IPS-20b (cell line): ENCODE data around the gene CDH2.

Source experiments
- H3K27ac ChIP-seq: one replicate; pipeline ENCODE4 v1.5.1; 2013; ENCODE audit warnings: low read length
- H3K27me3 ChIP-seq: 2 replicates; pipeline ENCODE4 v1.6.1; 2013; ENCODE audit warnings: mild to moderate bottlenecking, low read length, inconsistent platforms; ENCODE audit not compliant: insufficient read depth
- H3K36me3 ChIP-seq: 2 replicates; pipeline ENCODE4 v1.6.1; 2013; ENCODE audit warnings: low read depth, mild to moderate bottlenecking, inconsistent platforms, low read length, moderate library complexity; ENCODE audit not compliant: insufficient read depth
- H3K4me1 ChIP-seq: 2 replicates; pipeline ENCODE4 v1.6.1; 2013; ENCODE audit warnings: mild to moderate bottlenecking, control low read depth, inconsistent platforms, low read length, moderate library complexity; ENCODE audit not compliant: insufficient read depth
- H3K4me3 ChIP-seq: 2 replicates; pipeline ENCODE4 v1.5.1; 2013; ENCODE audit warnings: mild to moderate bottlenecking, low read length, inconsistent platforms
- H3K9ac ChIP-seq: 2 replicates; pipeline ENCODE4 v1.6.1; 2013; ENCODE audit warnings: low read depth, mild to moderate bottlenecking, inconsistent platforms, low read length, moderate library complexity
- H3K9me3 ChIP-seq: 2 replicates; pipeline ENCODE4 v1.6.1; 2013; ENCODE audit warnings: mild to moderate bottlenecking, low read depth, low read length, inconsistent platforms; ENCODE audit not compliant: insufficient read depth

Gene CDH2

GRCh38 chr18:28108254-28108653 is 68.7 kb downstream of the CDH2 start:
- Histone ChIP-seq H3K27ac (no peak overlapping the region), H3K27me3 (no peaks in the 10 kb centered on the region), H3K4me3 (no peak overlapping the region), H3K36me3 (no peaks in the 10 kb centered on the region), H3K9me3 (no peaks in the 10 kb centered on the region), H3K9ac (no peak overlapping the region), H3K4me1 (peaks cover 39% of the 10 kb centered on the region)

- no peak overlapping the region for H3K9ac ChIP-seq
These were observed 77.7 kb downstream of the CDH2 start for GRCh38 chr18:28099237-28099636.

DNA sequence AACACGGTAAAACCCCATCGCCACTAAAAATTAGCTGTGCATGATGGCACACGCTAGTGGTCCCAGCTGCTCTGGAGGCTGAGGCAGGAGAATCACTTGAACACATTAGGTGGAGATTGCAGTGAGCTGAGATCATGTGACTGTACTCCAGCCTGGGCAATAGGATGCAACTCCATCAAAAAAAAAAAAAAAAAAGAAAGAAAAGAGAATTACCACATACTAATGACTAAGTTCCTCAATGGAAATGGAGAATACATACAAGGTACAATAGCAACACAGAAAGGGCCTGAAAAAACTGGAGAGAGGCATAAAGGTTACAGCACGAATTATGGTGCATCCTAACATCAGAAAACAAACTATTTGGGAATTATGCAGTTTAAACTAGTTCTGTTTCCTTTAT is 81.3 kb downstream of the CDH2 start:
- Histone ChIP-seq H3K9me3 (no peaks in the 10 kb centered on the region), H3K36me3 (no peaks in the 10 kb centered on the region), H3K4me3 (no peak overlapping the region), H3K27ac (no peak overlapping the region), H3K9ac (no peak overlapping the region), H3K4me1 (no peaks in the 10 kb centered on the region), H3K27me3 (peaks cover 9% of the 10 kb centered on the region)

More at GRCh38 chr18:28099237-28099636, 77.7 kb downstream of the CDH2 start:
- H3K4me3 ChIP-seq: no peak overlapping the region
- H3K9me3 ChIP-seq: no peaks in the 10 kb centered on the region
- no peaks in the 10 kb centered on the region for H3K27me3 ChIP-seq
- no peaks in the 10 kb centered on the region for H3K36me3 ChIP-seq
- no peak overlapping the region for H3K27ac ChIP-seq
- no peaks in the 10 kb centered on the region for H3K4me1 ChIP-seq

DNA sequence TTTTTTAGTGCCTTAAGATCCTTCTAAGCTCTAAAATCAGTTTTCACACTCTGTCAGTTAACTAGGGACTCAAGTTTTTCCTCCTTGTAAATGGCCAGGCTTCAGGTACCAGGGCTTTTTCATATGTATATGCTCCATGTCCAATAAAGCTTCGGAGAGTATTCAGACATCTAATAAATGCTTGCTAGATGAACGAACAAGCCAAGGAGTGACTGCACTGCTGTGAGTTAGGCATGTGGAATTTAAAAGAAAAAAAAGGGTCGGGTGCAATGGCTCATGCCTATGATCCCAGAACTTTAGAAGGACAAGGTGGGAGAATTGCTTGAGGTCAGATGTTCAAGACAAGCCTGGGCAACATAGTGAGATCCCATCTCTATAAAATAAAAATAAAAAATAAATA is 81.9 kb downstream of the CDH2 start:
- Histone ChIP-seq H3K27me3 (peaks cover 15% of the 10 kb centered on the region), H3K9me3 (no peaks in the 10 kb centered on the region), H3K4me1 (no peaks in the 10 kb centered on the region), H3K4me3 (no peak overlapping the region), H3K36me3 (no peaks in the 10 kb centered on the region), H3K27ac (no peak overlapping the region), H3K9ac (no peak overlapping the region)

GRCh38 chr18:28091197-28091596 is 85.7 kb downstream of the CDH2 start:
- no peak overlapping the region for H3K27ac ChIP-seq

GRCh38 chr18:28088477-28088876 is 88.5 kb downstream of the CDH2 start:
- H3K4me1 ChIP-seq: peaks cover 43% of the 10 kb centered on the region
- no peaks in the 10 kb centered on the region for H3K9me3 ChIP-seq

More at GRCh38 chr18:28091197-28091596, 85.7 kb downstream of the CDH2 start:
- Histone ChIP-seq H3K4me1 (peaks cover 28% of the 10 kb centered on the region), H3K9ac (no peak overlapping the region), H3K27me3 (peaks cover 48% of the 10 kb centered on the region), H3K9me3 (no peaks in the 10 kb centered on the region), H3K36me3 (no peaks in the 10 kb centered on the region), H3K4me3 (no peak overlapping the region)

DNA sequence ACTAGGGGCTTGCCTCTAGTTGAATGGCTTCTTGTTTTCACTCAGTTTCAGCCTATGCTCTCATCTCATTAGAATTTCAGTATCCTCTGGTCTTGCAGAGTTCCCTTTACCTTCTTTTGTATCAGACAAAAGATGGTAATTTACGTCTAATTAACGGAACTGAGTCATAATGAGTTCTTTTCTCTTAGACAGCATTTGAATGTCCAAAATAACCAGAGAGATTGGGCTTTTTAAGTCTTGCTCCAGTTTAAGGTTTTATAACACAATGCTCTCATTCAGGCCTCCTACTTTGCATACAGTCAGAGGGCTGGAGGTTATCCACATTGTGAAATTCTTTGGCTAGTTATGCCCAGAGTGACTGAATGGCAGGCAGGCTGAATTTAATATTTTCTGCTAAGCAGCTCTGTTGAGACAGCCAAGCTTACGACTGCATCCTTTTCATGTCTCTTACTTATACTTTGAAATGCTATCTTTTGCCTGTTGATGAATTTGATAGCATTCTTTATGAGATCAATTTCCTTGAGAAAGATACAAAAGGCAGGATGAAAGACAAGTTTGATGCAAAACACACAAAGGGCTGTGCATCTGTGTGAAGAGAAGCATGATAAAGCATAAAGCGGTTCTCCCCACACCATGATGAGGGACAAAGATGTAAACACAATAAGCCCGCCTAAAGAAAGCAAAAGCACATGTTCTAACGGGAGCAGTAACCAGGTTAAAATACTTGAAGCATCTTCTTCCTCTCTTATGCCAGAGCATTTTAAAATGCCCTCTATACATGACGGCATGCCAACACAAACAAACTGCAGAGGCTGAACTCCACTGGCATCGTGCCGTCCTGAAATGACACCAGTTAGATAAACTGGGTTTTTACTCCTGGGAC is 90.0 kb downstream of the CDH2 start:
- Histone ChIP-seq H3K9ac (no peak overlapping the region), H3K4me1 (peaks cover 47% of the 10 kb centered on the region), H3K4me3 (peak overlapping the region; percentile 25), H3K27me3 (peaks cover 48% of the 10 kb centered on the region), H3K36me3 (no peaks in the 10 kb centered on the region), H3K27ac (no peak overlapping the region), H3K9me3 (no peaks in the 10 kb centered on the region)

More at GRCh38 chr18:28088477-28088876, 88.5 kb downstream of the CDH2 start:
- Histone ChIP-seq H3K27me3 (peaks cover 48% of the 10 kb centered on the region), H3K27ac (no peak overlapping the region), H3K9ac (no peak overlapping the region), H3K4me3 (no peak overlapping the region), H3K36me3 (no peaks in the 10 kb centered on the region)

DNA sequence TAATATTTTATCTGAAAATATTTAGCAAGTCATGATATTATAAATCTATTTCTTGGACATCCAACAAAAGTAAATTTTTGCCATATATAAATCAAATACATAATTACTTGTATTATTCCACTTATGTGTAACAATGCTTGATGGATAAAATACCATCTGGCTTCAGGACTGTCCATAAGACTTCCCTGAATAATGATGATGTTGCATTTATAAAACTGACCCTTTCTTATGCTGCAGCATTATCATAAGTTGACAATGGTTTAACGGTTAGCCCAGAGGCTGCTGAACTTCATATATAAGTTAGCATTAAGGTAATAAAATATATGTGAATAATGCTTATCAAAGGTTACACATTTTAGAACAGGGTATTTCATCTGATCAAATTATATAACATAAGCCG is 95.4 kb downstream of the CDH2 start:
- Histone ChIP-seq H3K36me3 (no peaks in the 10 kb centered on the region), H3K9me3 (no peaks in the 10 kb centered on the region), H3K27me3 (no peaks in the 10 kb centered on the region), H3K4me3 (no peak overlapping the region), H3K9ac (no peak overlapping the region), H3K4me1 (peaks cover 49% of the 10 kb centered on the region), H3K27ac (no peak overlapping the region)

- no peaks in the 10 kb centered on the region for H3K27me3 ChIP-seq
- no peaks in the 10 kb centered on the region for H3K9me3 ChIP-seq
- H3K4me1 ChIP-seq: peaks cover 46% of the 10 kb centered on the region
- H3K4me3 ChIP-seq: no peak overlapping the region
- no peak overlapping the region for H3K9ac ChIP-seq
- H3K36me3 ChIP-seq: no peaks in the 10 kb centered on the region
- H3K27ac ChIP-seq: no peak overlapping the region
These were observed 96.0 kb downstream of the CDH2 start for GRCh38 chr18:28080876-28081300.

DNA sequence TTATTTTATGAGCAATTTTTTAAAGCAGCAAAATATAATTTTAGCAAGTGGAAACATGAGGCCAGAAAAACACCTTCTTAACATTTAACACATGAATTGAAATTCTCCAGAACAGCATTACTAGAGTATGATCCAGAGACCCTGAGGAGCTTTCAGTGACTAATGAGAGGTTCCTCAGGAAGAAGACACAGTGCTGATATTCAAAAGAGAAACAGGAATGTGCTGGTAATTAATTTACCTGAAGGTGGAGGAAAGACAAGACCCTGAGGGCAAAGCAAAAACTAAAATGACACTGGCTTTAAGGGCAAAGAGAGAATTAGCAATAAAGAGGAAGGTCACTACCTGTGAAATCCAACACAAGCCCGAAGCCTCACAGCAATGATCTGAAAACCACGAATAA is 97.0 kb downstream of the CDH2 start:
- Histone ChIP-seq H3K9ac (no peak overlapping the region), H3K4me3 (no peak overlapping the region), H3K27me3 (no peaks in the 10 kb centered on the region), H3K9me3 (no peaks in the 10 kb centered on the region), H3K27ac (no peak overlapping the region), H3K4me1 (peaks cover 40% of the 10 kb centered on the region), H3K36me3 (no peaks in the 10 kb centered on the region)

GRCh38 chr18:28078849-28079248 is 98.1 kb downstream of the CDH2 start:
- H3K4me1 ChIP-seq: peaks cover 34% of the 10 kb centered on the region
- no peak overlapping the region for H3K27ac ChIP-seq
- H3K9me3 ChIP-seq: no peaks in the 10 kb centered on the region
- no peak overlapping the region for H3K4me3 ChIP-seq
- no peak overlapping the region for H3K9ac ChIP-seq
- no peaks in the 10 kb centered on the region for H3K36me3 ChIP-seq
- no peaks in the 10 kb centered on the region for H3K27me3 ChIP-seq

- H3K4me1 ChIP-seq: peaks cover 38% of the 10 kb centered on the region
- no peak overlapping the region for H3K27ac ChIP-seq
- H3K9ac ChIP-seq: no peak overlapping the region
- no peaks in the 10 kb centered on the region for H3K36me3 ChIP-seq
- no peak overlapping the region for H3K4me3 ChIP-seq
- H3K9me3 ChIP-seq: no peaks in the 10 kb centered on the region
- no peaks in the 10 kb centered on the region for H3K27me3 ChIP-seq
These were observed 98.6 kb downstream of the CDH2 start for GRCh38 chr18:28078298-28078697.
